ENCODE measurements around the gene SLC26A1. TPM values are rescaled to one million over a fixed set of nuclear protein-coding genes. Genes with fewer than 3 reads are reported as not detected.
A peak's percentile ranks its signal among the peaks of the same experiment; 100 is the strongest.

Gene SLC26A1
- total RNA-seq, 1 experiment from 2014 or later = 0.03 TPM

DNA sequence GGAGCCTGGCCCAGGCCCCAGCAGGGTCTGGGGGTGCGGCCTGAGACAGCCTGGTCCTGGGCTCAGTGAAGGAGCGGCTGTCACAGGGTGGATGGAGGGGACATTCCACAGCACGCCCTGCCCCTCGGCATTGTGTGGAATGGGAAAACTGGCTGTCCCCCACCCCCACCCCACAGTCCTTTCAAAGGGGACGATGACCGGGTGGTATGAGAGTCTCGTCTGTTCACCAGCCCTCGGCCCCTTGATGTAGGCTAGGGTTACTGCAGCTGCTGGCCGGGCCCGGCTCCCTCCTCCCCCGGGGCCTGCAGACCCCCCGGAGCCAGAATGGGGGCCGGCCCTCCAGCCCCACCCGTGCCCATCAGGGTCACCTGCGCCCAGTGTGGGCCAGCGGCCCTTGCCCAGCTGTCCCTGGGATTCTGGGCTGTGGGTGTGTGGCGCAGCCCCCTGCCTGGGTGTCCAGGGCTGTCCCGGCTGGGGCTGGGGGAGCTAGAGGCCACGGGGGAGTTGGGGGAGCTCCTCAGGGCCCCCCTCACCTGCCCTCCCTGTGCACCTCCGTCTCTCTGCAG is 30.0 kb upstream of the SLC26A1 start:
- Histone ChIP-seq H3K36me3 (replicated peaks; ENCODE audit: control insufficient read depth, insufficient read depth, low read length) (peaks cover 8% of the 10 kb centered on the region), H3K27me3 (ENCODE audit: control insufficient read depth, insufficient read depth, low read length) (no peaks in the 10 kb centered on the region)
- DNase-seq = peak; percentile 67

GRCh38 chr4:1022739-1023066 is 29.5 kb upstream of the SLC26A1 start:
- Histone ChIP-seq H3K4me3 (ENCODE audit: insufficient read depth, low read depth, low read length) (no peak overlapping the region), H3K27me3 (ENCODE audit: control insufficient read depth, insufficient read depth, low read length) (no peaks in the 10 kb centered on the region), H3K36me3 (replicated peaks; ENCODE audit: control insufficient read depth, insufficient read depth, low read length) (peaks cover 8% of the 10 kb centered on the region)
- DNase-seq = peak; percentile 69

More for the DNA sequence above, 30.0 kb upstream of the SLC26A1 start:
- H3K4me3 ChIP-seq (ENCODE audit: insufficient read depth, low read depth, low read length) = no peak overlapping the region

- Histone ChIP-seq H3K4me3 (ENCODE audit: insufficient read depth, low read depth, low read length) (no peak overlapping the region), H3K27me3 (ENCODE audit: control insufficient read depth, insufficient read depth, low read length) (no peaks in the 10 kb centered on the region), H3K36me3 (replicated peaks; ENCODE audit: control insufficient read depth, insufficient read depth, low read length) (peaks cover 8% of the 10 kb centered on the region)
- DNase-seq = peak; percentile 69
Observed at GRCh38 chr4:1022051-1022738, 29.0 kb upstream of the SLC26A1 start.

GRCh38 chr4:1021386-1022050 is 28.3 kb upstream of the SLC26A1 start:
- Histone ChIP-seq H3K27me3 (ENCODE audit: control insufficient read depth, insufficient read depth, low read length) (no peaks in the 10 kb centered on the region), H3K36me3 (replicated peaks; ENCODE audit: control insufficient read depth, insufficient read depth, low read length) (peaks cover 8% of the 10 kb centered on the region), H3K4me3 (ENCODE audit: insufficient read depth, low read depth, low read length) (no peak overlapping the region)
- no peak for DNase-seq

- DNase-seq = peak; percentile 92
- H3K27me3 ChIP-seq (ENCODE audit: control insufficient read depth, insufficient read depth, low read length) = no peaks in the 10 kb centered on the region
- no peak overlapping the region for H3K4me3 ChIP-seq (ENCODE audit: insufficient read depth, low read depth, low read length)
- no peaks in the 10 kb centered on the region for H3K36me3 ChIP-seq (replicated peaks; ENCODE audit: control insufficient read depth, insufficient read depth, low read length)
Observed at GRCh38 chr4:1019729-1020470, 26.7 kb upstream of the SLC26A1 start.

GRCh38 chr4:1019320-1019719 is 26.1 kb upstream of the SLC26A1 start:
- no peak for DNase-seq
- H3K36me3 ChIP-seq (replicated peaks; ENCODE audit: control insufficient read depth, insufficient read depth, low read length) = no peaks in the 10 kb centered on the region
- H3K4me3 ChIP-seq (ENCODE audit: insufficient read depth, low read depth, low read length) = no peak overlapping the region
- H3K27me3 ChIP-seq (ENCODE audit: control insufficient read depth, insufficient read depth, low read length) = no peaks in the 10 kb centered on the region

- no peaks in the 10 kb centered on the region; the same call in 1 of the 2 replicates for H3K36me3 ChIP-seq (replicated peaks; ENCODE audit: control insufficient read depth, insufficient read depth, low read length)
- DNase-seq = peak; percentile 81
- H3K4me3 ChIP-seq (ENCODE audit: insufficient read depth, low read depth, low read length) = no peak overlapping the region
- no peaks in the 10 kb centered on the region for H3K27me3 ChIP-seq (ENCODE audit: control insufficient read depth, insufficient read depth, low read length)
Observed at GRCh38 chr4:1018147-1019020, 25.2 kb upstream of the SLC26A1 start.

- H3K4me3 ChIP-seq (ENCODE audit: insufficient read depth, low read depth, low read length) = no peak overlapping the region
- no peak for DNase-seq
- no peaks in the 10 kb centered on the region for H3K27me3 ChIP-seq (ENCODE audit: control insufficient read depth, insufficient read depth, low read length)
- H3K36me3 ChIP-seq (replicated peaks; ENCODE audit: control insufficient read depth, insufficient read depth, low read length) = no peaks in the 10 kb centered on the region; the same call in 1 of the 2 replicates
Observed at GRCh38 chr4:1017706-1018105, 24.5 kb upstream of the SLC26A1 start.

- H3K36me3 ChIP-seq (replicated peaks; ENCODE audit: control insufficient read depth, insufficient read depth, low read length) = no peaks in the 10 kb centered on the region; the same call in 1 of the 2 replicates
- DNase-seq = no peak
- H3K27me3 ChIP-seq (ENCODE audit: control insufficient read depth, insufficient read depth, low read length) = no peaks in the 10 kb centered on the region
- H3K4me3 ChIP-seq (ENCODE audit: insufficient read depth, low read depth, low read length) = no peak overlapping the region
Observed at GRCh38 chr4:1017211-1017610, 24.0 kb upstream of the SLC26A1 start.

GRCh38 chr4:1015746-1016145 is 22.5 kb upstream of the SLC26A1 start:
- no peak for DNase-seq
- H3K36me3 ChIP-seq (replicated peaks; ENCODE audit: control insufficient read depth, insufficient read depth, low read length) = no peaks in the 10 kb centered on the region; the same call in 1 of the 2 replicates
- no peak overlapping the region for H3K4me3 ChIP-seq (ENCODE audit: insufficient read depth, low read depth, low read length)
- peaks cover 4% of the 10 kb centered on the region for H3K27me3 ChIP-seq (ENCODE audit: control insufficient read depth, insufficient read depth, low read length)

GRCh38 chr4:1015179-1015578 is 22.0 kb upstream of the SLC26A1 start:
- no peak overlapping the region for H3K4me3 ChIP-seq (ENCODE audit: insufficient read depth, low read depth, low read length)
- no peaks in the 10 kb centered on the region; the same call in 1 of the 2 replicates for H3K36me3 ChIP-seq (replicated peaks; ENCODE audit: control insufficient read depth, insufficient read depth, low read length)
- H3K27me3 ChIP-seq (ENCODE audit: control insufficient read depth, insufficient read depth, low read length) = peaks cover 10% of the 10 kb centered on the region
- no peak for DNase-seq

DNA sequence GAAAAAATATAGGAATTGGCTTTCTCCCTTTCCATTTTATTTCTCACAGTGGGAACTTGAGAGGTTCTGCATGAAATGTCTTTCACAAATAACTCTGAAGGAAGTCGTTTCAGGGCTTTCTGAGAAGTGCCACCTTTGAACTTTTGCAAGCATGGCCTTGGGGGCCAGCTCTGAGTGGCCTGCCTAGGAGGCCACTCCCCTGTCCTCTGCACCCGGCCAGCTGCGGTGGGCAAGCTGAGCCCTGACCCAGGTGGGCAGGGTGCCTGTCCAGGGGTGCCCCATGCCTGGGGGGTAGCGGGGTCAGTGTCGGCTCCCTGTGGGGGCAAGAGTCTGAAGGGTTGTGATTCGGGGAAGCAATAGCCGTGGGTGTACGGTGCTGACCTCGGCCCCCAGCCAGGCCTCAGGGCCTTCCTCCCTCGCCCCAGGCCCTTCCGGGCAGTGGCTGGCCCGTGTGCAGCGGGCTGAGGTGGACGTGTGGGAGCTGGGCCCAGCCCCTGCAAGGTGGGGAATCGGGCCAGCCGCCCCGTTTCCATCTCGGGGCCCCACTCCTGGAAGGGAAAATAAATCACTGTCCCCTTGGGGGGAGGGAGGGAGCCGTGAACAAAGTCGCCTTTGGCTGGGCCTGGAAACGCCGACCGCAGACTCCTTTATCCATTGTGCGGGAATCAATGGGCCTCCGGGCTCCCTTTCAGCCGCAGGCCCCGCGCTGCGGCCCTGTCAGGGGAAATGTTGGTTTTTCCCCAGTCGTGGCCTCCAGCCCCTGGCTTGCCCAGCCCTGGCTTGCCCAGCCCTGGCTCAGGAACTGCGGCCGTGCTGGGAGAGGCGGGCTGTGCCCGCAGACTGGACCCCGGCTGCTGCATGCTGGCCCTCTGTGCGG is 21.3 kb upstream of the SLC26A1 start:
- DNase-seq = no peak
- H3K27me3 ChIP-seq (ENCODE audit: control insufficient read depth, insufficient read depth, low read length) = peaks cover 14% of the 10 kb centered on the region
- no peak overlapping the region for H3K4me3 ChIP-seq (ENCODE audit: insufficient read depth, low read depth, low read length)
- no peaks in the 10 kb centered on the region; the same call in 1 of the 2 replicates for H3K36me3 ChIP-seq (replicated peaks; ENCODE audit: control insufficient read depth, insufficient read depth, low read length)
